ENCODE measurements around the gene GJC1. TPM values are rescaled to one million over a fixed set of nuclear protein-coding genes. Genes with fewer than 3 reads are reported as not detected.
A peak's percentile ranks its signal among the peaks of the same experiment; 100 is the strongest.

Gene GJC1
- total RNA-seq, 4 donors from 2014 or later: 1.2 to 5.9 (median 1.6) TPM

DNA sequence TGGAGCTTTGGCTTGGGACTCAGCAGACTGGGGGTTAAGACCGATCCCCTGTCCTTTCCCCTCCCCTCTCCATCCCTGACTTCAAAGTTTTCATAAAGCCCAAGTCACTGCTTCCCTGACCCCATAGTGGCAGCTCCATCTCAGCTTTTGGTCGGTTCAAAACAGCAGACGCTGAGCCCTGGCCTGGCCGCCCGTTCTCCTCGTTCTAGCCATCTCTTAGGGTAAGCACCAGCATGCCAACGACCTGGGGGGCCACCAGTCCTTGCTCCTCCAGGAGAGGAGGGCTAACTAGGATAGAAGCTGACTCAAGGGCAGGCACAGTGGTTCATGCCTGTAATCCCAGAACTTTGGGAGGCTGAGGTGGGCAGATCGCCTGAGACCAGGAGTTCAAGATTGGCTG, 16.1 kb upstream of the GJC1 start:
- H3K27me3 ChIP-seq: peaks cover 0 to 4% (median 0%) of the 10 kb centered on the region in 4 donors
- 77 to 83% methylated on average over 5 to 8 of the region's 8 CpGs for WGBS, 2 donors
- no peak overlapping the region for H3K4me3 ChIP-seq
- TF ChIP-seq POLR2A (IDR thresholded peaks at IDR 0.05): no peak
- TF ChIP-seq, protein P1, sequence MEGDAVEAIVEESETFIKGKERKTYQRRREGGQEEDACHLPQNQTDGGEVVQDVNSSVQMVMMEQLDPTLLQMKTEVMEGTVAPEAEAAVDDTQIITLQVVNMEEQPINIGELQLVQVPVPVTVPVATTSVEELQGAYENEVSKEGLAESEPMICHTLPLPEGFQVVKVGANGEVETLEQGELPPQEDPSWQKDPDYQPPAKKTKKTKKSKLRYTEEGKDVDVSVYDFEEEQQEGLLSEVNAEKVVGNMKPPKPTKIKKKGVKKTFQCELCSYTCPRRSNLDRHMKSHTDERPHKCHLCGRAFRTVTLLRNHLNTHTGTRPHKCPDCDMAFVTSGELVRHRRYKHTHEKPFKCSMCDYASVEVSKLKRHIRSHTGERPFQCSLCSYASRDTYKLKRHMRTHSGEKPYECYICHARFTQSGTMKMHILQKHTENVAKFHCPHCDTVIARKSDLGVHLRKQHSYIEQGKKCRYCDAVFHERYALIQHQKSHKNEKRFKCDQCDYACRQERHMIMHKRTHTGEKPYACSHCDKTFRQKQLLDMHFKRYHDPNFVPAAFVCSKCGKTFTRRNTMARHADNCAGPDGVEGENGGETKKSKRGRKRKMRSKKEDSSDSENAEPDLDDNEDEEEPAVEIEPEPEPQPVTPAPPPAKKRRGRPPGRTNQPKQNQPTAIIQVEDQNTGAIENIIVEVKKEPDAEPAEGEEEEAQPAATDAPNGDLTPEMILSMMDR (IDR thresholded peaks at IDR 0.05): no peak
- no peaks in the 10 kb centered on the region for H3K4me1 ChIP-seq
- intact Hi-C loops (cut with DNase I): no loop called here
- peak overlapping the region in 1 of 4 donors; percentile 22 for H3K27ac ChIP-seq
- peaks cover 10 to 23% (median 10%) of the 10 kb centered on the region in 3 donors for H3K36me3 ChIP-seq
- no peaks in the 10 kb centered on the region for H3K9me3 ChIP-seq
- no peak for DNase-seq

DNA sequence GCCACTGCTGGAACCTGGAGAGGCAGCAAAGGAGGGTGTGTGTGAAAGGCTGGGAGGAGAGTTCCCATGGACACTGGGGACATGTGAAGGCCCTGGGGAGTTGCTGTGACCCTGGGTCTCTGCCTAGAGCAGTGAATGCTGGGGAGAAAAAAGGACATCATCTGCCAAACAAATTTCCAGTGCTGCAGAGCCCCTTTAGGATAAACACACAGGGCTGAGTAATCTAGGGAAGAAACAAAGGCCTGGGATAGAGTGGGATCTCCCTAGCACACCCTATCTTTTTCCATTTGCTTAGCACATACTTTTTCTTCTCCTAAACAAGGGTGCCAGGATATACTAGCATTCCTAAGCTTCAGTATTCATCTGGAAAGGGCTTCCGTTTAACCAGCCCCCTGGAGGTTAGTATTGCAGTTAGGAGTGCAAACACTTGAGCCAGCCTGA, 14.3 kb upstream of the GJC1 start:
- DNase-seq: no peak
- Histone ChIP-seq H3K4me3 (no peak overlapping the region), H3K36me3 (peaks cover 0 to 6% (median 0%) of the 10 kb centered on the region in 3 donors), H3K27me3 (peaks cover 0 to 7% (median 0%) of the 10 kb centered on the region in 4 donors), H3K4me1 (no peaks in the 10 kb centered on the region), H3K9me3 (no peaks in the 10 kb centered on the region), H3K27ac (peak overlapping the region in 3 of 4 donors; percentile 31 to 61 (median 50))
- TF ChIP-seq, protein P1 (IDR thresholded peaks at IDR 0.05): no peak
- TF ChIP-seq POLR2A (IDR thresholded peaks at IDR 0.05): no peak
- intact Hi-C loops (cut with DNase I): no loop called here
- 47 to 80% methylated on average over 1 of the region's 1 CpG for WGBS, 2 donors

DNA sequence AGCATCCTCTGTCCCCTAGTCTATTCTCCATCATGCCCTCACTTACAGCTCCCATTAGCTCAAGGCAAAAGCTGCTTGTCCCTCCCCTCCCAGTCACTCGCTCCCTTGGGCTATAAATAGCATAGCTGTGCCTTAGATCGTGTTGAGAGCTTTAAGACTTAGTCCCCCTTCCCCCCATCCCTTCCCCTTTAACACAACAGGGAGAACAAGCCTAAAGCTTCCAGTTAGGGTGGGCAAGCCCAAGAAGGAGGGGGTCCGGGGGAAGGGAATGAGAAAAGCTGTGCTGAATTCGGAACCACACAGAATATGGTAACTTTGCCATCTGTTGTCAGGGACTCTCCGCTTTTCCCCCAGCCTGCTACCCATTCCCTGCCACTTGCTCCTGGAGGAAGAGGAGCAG, 12.7 kb upstream of the GJC1 start:
- intact Hi-C loops (cut with DNase I): no loop called here
- TF ChIP-seq, protein P1 (IDR thresholded peaks at IDR 0.05): no peak
- no peak for TF ChIP-seq POLR2A (IDR thresholded peaks at IDR 0.05)
- Histone ChIP-seq H3K36me3 (no peaks in the 10 kb centered on the region), H3K27ac (peak overlapping the region in 3 of 4 donors; percentile 1 to 49 (median 42)), H3K4me1 (no peaks in the 10 kb centered on the region), H3K9me3 (no peaks in the 10 kb centered on the region), H3K27me3 (peaks cover 0 to 16% (median 0%) of the 10 kb centered on the region in 4 donors), H3K4me3 (no peak overlapping the region)
- DNase-seq: no peak
- 33 to 44% methylated on average over 5 of the region's 5 CpGs for WGBS, 2 donors

DNA sequence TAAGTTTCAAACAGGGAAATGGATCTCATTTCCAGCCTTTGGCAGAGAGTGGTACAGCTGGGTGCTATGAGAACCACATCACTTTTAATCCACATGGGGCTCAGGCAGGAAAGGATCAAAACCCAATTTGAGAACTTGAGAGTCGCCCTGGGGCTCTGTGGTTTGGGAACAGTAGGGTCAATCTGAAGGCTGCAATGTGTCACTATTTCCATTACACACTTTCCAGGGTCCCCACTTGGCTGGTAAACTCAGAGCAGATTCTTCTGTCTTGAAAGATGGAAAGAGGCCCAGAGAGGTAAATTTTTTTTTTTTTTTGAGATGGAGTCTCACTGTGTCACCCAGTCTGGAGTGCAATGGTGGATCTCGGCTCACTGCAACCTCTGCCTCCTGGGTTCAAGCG, 10.8 kb upstream of the GJC1 start:
- no peaks in the 10 kb centered on the region for H3K9me3 ChIP-seq
- H3K36me3 ChIP-seq: no peaks in the 10 kb centered on the region
- DNase-seq: no peak
- WGBS, 2 donors: 79 to 82% methylated on average over 3 of the region's 3 CpGs
- H3K27me3 ChIP-seq: peaks cover 0 to 16% (median 0%) of the 10 kb centered on the region in 4 donors
- H3K27ac ChIP-seq: peak overlapping the region in 1 of 4 donors; percentile 19
- no peak overlapping the region for H3K4me3 ChIP-seq
- H3K4me1 ChIP-seq: no peaks in the 10 kb centered on the region
- intact Hi-C loops (cut with DNase I): no loop called here
- TF ChIP-seq, protein P1 (IDR thresholded peaks at IDR 0.05): no peak
- TF ChIP-seq POLR2A (IDR thresholded peaks at IDR 0.05): no peak

DNA sequence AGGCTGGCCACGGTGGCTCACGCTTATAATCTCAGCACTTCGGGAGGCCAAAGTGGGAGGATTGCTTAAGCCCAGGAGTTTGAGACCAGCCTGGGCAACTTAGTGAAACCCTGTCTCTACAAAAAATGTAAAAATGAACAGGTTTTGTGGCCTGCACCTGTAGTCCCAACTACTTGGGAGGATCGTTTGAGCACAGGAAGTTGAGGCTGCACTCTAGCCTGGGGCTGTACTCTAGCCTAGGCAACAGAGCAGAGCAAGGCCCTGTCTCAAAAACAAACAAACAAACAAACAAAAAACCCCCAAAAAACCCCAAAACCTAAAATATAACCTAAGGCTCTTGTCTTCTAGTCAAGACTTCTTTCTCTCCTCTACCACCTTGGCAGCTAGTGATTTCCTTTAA, 10.2 kb upstream of the GJC1 start:
- Histone ChIP-seq H3K4me3 (no peak overlapping the region), H3K27ac (peak overlapping the region in 1 of 4 donors; percentile 19), H3K4me1 (no peaks in the 10 kb centered on the region), H3K27me3 (peaks cover 0 to 16% (median 0%) of the 10 kb centered on the region in 4 donors), H3K9me3 (no peaks in the 10 kb centered on the region), H3K36me3 (no peaks in the 10 kb centered on the region)
- DNase-seq: no peak
- WGBS, 2 donors: 79 to 100% methylated on average over 3 to 4 of the region's 4 CpGs
- intact Hi-C loops (cut with DNase I): no loop called here
- TF ChIP-seq, protein P1 (IDR thresholded peaks at IDR 0.05): no peak
- no peak for TF ChIP-seq POLR2A (IDR thresholded peaks at IDR 0.05)

All from esophagus squamous epithelium (tissue), 5 donors.